Neural progenitor cell (in vitro differentiated cells): Measurements from ENCODE around the gene GCN1.

Experiments
- EZH2 ChIP-seq: fragments of 200-600 bp; sonication (generic); IDR thresholded peaks from 2 replicates; pipeline ENCODE4 v1.6.1; 2017; ENCODE audit warnings: antibody characterized with exemption, mild to moderate bottlenecking, moderate library complexity
- EZH2phosphoT487 ChIP-seq: fragments of 200-600 bp; sonication (generic); IDR thresholded peaks from 2 replicates; pipeline ENCODE4 v1.6.1; 2017; ENCODE audit warnings: antibody characterized with exemption
- TF ChIP-seq, protein P1 (sequence below): fragments of 200-600 bp; sonication (generic); IDR thresholded peaks from 2 replicates; pipeline ENCODE4 v1.5.1; 2017; ENCODE audit warnings: antibody characterized with exemption, mild to moderate bottlenecking

DNA sequence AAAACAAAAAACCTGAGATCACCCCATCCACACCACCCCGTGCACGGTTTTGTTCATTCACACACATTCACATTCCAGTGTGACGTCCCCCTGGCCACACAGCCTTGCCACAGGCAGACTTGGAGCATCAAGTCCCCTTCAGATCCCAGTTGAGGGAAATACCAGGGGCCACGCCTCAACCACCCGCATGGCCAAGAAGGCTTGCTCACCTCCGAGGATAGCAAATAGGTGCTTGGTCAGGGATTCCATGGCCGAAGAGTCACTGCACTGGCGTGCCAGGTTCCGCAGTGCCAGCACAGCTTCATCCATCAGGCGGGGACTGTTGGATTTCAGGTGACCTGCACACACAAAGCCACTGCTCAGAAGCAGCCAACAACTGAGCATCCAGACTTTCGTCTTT, 19.0 kb downstream of the GCN1 start:
- TF ChIP-seq, protein P1, sequence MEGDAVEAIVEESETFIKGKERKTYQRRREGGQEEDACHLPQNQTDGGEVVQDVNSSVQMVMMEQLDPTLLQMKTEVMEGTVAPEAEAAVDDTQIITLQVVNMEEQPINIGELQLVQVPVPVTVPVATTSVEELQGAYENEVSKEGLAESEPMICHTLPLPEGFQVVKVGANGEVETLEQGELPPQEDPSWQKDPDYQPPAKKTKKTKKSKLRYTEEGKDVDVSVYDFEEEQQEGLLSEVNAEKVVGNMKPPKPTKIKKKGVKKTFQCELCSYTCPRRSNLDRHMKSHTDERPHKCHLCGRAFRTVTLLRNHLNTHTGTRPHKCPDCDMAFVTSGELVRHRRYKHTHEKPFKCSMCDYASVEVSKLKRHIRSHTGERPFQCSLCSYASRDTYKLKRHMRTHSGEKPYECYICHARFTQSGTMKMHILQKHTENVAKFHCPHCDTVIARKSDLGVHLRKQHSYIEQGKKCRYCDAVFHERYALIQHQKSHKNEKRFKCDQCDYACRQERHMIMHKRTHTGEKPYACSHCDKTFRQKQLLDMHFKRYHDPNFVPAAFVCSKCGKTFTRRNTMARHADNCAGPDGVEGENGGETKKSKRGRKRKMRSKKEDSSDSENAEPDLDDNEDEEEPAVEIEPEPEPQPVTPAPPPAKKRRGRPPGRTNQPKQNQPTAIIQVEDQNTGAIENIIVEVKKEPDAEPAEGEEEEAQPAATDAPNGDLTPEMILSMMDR = no peak
- TF ChIP-seq EZH2phosphoT487 = no peak
- TF ChIP-seq EZH2 = no peak
